ENCODE results near the gene AUTS2.

The AUTS2 gene

DNA sequence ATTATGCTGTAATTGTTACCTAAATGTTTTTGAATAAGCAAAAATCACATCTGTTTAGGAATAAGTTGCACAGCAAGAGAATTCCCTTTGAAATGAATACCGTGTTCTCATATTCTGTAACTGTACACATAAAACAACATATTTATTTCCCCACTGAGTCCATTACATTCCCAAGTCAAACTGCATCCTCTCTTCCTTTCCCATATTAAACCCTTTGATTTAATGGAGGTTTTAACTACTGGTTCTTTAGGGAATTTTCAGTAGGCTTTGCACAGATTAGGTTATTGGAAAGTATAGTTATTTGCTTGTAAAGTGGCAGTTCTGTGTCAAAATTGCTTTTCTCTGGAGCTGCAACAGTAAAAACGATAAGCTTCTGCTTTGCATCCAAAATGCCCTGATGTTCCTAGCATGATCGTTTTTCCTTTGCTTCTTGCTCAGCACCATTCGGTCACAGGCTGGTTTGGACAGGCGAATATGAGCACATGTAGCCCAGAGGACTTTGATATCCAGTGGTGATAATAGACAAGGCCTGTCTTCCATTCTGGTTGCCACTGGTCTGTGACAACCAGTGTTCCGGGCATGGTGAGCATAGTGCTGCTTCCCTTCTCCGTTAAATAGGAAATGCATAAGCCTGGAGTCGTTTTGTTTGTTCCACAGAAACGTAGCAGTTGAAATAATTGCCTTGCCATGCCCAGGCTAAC lies 696.1 kb downstream of the AUTS2 start:
- DNase-seq, result no peak

GRCh38 chr7:70298780-70299471 lies 700.7 kb downstream of the AUTS2 start:
- no peak for DNase-seq

DNA sequence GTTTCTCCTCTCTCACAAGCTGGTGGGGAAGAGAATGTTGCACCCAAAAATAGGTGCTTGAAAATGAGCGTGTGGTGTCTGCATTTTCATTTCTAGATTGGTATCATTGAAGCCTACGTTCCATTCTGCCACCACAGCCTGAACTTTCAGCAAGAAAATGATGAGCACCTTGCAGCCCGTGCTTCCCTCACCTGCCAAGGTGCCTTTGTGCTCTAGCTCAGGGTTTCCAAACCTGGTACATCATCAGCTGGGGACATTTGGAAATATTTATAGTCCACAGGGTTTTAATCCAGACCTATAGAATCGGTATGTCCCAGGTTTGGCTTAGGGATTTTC lies 701.2 kb downstream of the AUTS2 start:
- DNase-seq, result no peak

- DNase-seq, result no peak
Observed at GRCh38 chr7:70301673-70302185, 703.5 kb downstream of the AUTS2 start.

- no peak for DNase-seq
Observed at GRCh38 chr7:70303309-70303708, 705.0 kb downstream of the AUTS2 start.

DNA sequence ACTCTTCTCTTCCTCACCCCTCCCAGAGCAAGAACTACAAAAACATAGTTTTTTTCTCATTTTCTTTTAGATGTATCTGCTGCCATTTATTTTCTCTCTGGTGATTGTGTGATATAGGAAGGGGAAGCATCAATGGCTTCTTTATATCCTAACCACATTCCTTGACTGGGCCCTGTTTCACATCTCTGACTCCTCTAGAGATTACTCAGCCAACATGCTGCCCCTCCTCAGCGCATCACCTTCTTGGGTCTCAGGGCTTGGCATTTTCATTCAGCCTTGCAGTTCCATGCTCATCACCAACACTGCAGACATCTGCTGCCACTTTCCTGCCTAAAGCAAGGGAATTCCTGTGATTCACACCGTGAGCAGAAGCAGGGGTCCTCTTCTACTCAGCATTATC lies 705.5 kb downstream of the AUTS2 start:
- DNase-seq, result no peak

DNA sequence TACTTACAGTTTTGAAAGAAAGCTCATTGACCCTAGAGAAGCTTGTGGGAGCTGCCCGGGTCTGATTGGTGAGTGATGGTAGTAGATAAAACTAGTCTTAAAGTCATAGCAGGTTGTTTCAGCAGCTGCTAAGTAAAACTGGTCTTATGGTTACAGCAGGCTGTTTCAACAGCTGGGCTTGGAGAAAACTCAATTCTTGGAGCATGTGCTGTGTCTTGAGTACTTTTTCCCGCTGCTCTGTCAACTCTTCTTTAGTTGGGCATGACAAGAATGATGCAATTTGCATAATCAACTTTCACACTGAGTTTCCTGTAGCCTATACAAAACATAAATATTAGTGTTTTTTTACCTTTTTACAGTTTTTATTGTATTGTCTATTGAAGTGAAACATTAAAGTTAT lies 707.9 kb downstream of the AUTS2 start:
- no peak for DNase-seq

DNA sequence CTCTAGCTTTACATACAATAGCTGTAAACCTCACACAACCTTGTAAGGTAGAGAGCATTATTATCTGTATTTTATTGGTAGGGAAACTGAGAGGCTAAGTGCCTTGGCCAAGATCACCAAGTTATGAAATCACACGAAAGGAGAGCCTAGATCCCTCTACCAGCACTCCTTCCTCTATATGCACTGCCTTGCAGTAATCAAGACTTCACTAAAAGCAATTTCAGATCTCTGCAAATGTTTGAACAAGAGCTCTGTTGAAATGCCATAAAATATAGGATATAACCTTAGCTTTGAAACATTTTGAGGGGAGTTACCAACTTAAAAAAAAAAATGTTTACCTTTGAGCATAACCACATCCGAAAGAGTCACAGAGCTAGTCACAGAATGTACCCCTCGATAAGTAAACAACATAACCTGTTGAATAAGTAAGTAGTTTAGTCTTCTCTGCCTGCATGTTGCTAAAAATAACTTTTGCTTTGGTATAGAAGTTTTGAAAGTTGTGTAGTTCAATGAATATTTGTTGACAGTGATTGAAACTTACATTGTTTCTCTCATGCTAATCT lies 709.4 kb downstream of the AUTS2 start:
- peak in 1 of 2 donors; percentile 12 for DNase-seq

- no peak for DNase-seq
Observed at GRCh38 chr7:70312336-70312735, 714.1 kb downstream of the AUTS2 start.

DNA sequence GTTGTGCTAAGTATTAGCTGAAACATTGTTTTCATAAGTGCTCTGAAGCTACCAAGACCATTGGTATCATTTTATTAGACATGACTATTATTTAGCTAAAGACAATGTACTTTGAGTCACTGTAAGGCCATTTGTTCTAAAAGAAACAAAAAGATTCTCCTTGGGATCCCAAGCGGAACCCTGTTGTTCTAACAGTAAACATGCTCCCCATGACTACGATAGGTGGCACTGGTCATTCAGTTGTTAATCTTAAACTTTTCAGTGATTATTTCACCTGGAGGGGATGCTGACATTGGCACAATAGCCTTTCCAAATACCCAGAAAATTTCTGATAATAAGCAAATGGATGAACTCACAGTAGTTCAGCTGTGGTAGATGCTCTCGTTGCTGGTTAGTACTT lies 715.0 kb downstream of the AUTS2 start:
- no peak for DNase-seq

DNA sequence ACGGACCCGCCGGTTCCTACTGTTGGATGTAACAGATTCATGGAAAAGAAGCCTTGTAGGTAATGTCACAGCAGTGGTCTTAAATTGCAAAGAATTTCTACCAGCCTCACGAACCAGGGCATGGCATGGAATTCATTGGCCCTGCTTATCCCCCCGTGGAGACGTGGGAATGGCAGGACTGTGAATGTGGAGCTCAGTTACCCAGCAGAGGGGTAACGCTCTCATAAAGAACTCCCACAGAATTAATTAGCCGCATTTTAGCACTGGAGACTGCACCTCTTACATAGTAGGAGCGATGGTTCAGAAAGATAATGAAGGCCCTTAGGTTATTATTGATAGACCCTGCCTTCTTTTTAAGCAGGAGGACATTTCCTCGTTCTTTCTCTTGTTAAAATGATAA lies 715.4 kb downstream of the AUTS2 start:
- DNase-seq, result no peak

DNA sequence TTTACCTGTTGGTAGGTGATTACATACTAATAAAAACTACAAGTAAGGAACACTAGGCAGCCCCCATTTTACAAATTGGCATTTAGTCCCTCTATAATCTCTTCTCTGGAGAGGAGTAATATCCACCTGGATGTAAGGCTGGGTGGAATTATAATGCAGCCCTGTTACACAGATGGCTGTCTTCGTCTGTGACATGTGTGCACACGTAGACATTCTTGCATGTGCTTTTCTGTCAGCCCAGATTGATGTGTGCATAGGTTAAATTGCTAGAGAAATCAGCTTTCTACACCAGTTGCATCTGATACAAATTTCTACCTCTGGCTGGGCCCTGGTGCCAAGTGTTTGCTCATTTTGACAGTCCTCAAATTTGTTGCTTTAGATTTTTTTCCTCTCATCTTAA lies 715.9 kb downstream of the AUTS2 start:
- no peak for DNase-seq

GRCh38 chr7:70316745-70317144 lies 718.5 kb downstream of the AUTS2 start:
- DNase-seq, result peak in 1 of 2 donors; percentile 27

DNA sequence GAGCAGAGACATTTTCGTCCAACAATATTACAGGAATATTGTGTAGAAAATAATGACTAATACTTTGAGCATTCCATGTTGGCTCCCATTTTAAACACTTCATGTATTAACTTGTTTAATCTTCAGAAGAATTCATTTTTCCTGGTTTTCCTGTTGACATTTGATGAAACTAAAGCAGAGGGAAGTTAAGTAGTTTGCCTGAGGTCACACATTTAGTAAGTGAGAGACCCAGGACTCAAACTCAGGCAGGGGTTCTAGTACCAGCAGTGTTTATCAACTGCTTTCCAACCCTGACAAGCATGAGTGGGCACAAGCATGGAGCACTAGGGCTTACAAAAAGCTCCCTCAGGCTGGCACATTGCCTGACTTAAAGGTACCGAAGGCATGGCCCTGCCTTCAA lies 719.1 kb downstream of the AUTS2 start:
- DNase-seq, result no peak

DNA sequence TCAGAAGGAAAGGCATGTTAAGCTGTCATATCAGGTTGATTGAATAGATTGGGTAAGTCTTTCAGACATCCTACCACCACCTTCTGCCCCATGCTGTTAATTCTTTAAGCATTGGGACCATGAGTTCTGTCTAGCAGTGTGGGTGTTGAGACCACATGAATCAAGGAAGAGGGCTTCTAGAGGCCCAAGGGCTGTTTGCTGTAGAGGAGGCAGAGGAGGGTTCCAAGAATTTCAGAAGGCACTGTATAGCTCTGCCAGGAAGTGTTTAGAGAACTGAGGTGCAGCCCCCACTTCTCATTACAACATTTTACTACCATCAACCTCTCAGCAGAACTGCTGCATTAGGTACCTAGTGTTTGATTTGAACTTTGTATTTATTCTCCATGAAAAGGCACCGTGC lies 720.2 kb downstream of the AUTS2 start:
- DNase-seq, result no peak

GRCh38 chr7:70319057-70319456 lies 720.8 kb downstream of the AUTS2 start:
- no peak for DNase-seq

GRCh38 chr7:70321016-70321590 lies 722.8 kb downstream of the AUTS2 start:
- DNase-seq, result no peak

- DNase-seq, result no peak
Observed at GRCh38 chr7:70322856-70323255, 724.6 kb downstream of the AUTS2 start.

DNA sequence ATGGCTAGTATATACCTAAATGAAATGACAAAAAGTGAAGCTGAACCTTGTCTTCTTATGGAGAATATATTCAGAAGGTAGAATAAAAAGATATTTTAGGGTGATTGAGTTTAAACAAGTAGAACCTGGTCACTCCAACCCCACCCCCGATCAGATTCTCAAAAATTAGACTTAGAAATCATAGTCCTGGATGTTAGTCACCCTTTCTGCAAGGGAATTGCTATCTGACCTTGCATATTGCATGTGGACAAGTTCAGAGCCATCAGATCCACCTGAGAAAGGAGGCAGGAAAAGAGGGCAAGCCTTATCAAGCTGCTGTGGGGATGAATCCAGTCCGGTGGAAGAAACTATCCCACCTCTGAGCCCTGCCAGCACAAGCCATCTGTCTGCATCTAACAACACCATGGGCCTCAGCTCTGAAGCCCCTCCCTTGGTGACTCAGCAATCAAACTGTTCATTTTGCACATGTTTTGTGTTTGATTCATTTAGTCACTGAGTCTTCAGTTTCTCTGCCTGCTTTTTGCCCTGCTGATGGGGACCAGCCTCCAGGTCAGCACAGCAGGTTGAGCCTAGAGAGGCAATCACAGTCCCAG lies 727.3 kb downstream of the AUTS2 start:
- DNase-seq, result no peak

- DNase-seq, result no peak
Observed at GRCh38 chr7:70334295-70334694, 736.0 kb downstream of the AUTS2 start.

DNA sequence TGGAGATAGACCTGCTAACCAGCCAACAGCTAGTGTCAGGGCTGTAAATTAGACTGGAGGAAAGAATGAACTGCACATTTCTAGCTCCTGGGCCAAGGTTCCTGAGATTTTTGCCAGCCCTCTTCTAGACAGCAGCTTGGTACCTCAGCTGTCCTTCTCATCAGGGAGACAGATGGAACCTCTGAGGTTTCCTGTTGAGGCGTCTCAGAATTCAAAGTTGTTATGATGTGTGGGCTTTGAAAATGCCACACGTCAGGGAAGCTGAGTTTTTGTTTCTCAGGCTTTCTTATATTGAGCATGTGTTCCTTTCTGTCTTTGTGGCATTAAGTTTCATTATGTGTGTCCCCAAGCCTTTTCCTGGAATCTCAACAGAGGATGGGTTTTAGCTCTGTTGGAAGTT lies 736.6 kb downstream of the AUTS2 start:
- peak in 1 of 2 donors; percentile 16 for DNase-seq

DNA sequence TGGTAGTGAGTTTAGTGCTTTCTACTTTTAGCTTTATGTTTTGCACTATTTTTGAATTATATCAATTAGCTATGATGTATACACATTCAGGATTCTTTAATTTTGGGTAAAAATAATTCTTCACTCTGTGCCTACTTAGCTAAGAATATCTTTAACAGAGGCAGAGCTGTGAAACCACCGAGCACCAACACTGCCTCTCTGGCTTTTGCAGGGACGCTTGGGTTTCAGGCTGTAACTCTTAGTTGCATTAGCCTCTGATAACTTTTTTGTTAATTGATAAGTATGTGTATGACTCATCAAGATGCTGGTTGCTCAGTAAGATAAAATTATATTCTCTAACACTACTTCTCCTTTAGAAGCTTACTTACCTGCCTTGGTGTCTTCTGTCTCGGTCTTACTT lies 738.3 kb downstream of the AUTS2 start:
- DNase-seq, result no peak

- DNase-seq, result no peak
Observed at GRCh38 chr7:70338015-70338414, 739.7 kb downstream of the AUTS2 start.

DNA sequence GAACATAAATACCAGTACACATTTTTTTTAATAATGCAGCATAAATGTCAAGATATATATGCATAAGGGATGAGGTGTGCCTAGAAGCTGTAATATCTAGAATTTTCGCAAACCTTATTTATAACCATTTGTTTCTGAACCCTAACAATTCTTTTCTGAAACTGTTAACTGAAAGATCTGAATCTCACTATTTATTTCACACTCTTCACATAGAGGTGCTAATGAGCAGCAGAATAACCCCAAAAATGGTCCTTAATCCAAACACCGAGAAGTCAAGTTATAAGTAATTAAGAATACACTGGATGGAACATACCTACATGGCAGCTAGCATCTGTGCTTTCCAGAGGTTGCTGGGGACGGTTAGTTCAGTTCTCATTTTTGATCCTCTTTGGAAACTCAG lies 742.0 kb downstream of the AUTS2 start:
- no peak for DNase-seq

All from CD4-positive, alpha-beta T cell treated with Interleukin-1 beta for 1 hour (primary cell).